ENCODE measurements around the gene MGAT5.

- no peak for TF ChIP-seq ZNF70 (CRISPR knock-in tag; IDR thresholded peaks at IDR 0.05)
- no peak for TF ChIP-seq ZC3H10 (CRISPR knock-in tag; IDR thresholded peaks at IDR 0.05)
- no peak for TF ChIP-seq ZFP3 (CRISPR knock-in tag; IDR thresholded peaks at IDR 0.05)
- TF ChIP-seq OSR1 (CRISPR knock-in tag; IDR thresholded peaks at IDR 0.05), result no peak
- no peak for TF ChIP-seq ISL1 (CRISPR knock-in tag; IDR thresholded peaks at IDR 0.05)
- TF ChIP-seq GLIS3 (CRISPR knock-in tag; IDR thresholded peaks at IDR 0.05), result no peak
Observed at GRCh38 chr2:134229540-134229939, 24.3 kb upstream of the MGAT5 start.
